GM18870 (cell line): ENCODE results near the gene PRUNE2.
A peak's percentile ranks its signal among the peaks of the same experiment; 100 is the strongest.
"Not testable (repeated sequence)": the region's sequence is repeated elsewhere in the genome, so short reads cannot be mapped to it uniquely, and the experiment has no call there.

Source experiments
- ATAC-seq: cut with Tn5 transposase; IDR thresholded peaks from one replicate; pipeline ENCODE4 v1.9.1; 2021; ENCODE audit warnings: moderate library complexity; ENCODE audit not compliant: unreplicated experiment

PRUNE2 gene

GRCh38 chr9:76608575-76609273, 297.2 kb downstream of the PRUNE2 start:
- no peak for ATAC-seq

GRCh38 chr9:76607730-76608436, 298.0 kb downstream of the PRUNE2 start:
- no peak for ATAC-seq

GRCh38 chr9:76605321-76605900, 300.5 kb downstream of the PRUNE2 start:
- peak; percentile 89 for ATAC-seq

GRCh38 chr9:76603931-76604570, 301.9 kb downstream of the PRUNE2 start:
- ATAC-seq = no peak

- no peak for ATAC-seq
Observed at GRCh38 chr9:76603448-76603895, 302.4 kb downstream of the PRUNE2 start.

- no peak for ATAC-seq
Observed at GRCh38 chr9:76602199-76602598, 303.7 kb downstream of the PRUNE2 start.

GRCh38 chr9:76600007-76600615, 305.8 kb downstream of the PRUNE2 start:
- ATAC-seq = no peak

- no peak for ATAC-seq
Observed at GRCh38 chr9:76598981-76599380, 306.9 kb downstream of the PRUNE2 start.

- no peak for ATAC-seq
Observed at GRCh38 chr9:76595645-76596044, 310.3 kb downstream of the PRUNE2 start.

GRCh38 chr9:76594764-76595424, 311.0 kb downstream of the PRUNE2 start:
- ATAC-seq = no peak

GRCh38 chr9:76593961-76594735, 311.8 kb downstream of the PRUNE2 start:
- ATAC-seq = not testable (repeated sequence)

GRCh38 chr9:76592974-76593347, 313.0 kb downstream of the PRUNE2 start:
- no peak for ATAC-seq

GRCh38 chr9:76592091-76592973, 313.6 kb downstream of the PRUNE2 start:
- ATAC-seq = no peak

GRCh38 chr9:76591256-76591950, 314.5 kb downstream of the PRUNE2 start:
- no peak for ATAC-seq

- no peak for ATAC-seq
Observed at GRCh38 chr9:76588316-76588715, 317.6 kb downstream of the PRUNE2 start.

- no peak for ATAC-seq
Observed at GRCh38 chr9:76586390-76587314, 319.3 kb downstream of the PRUNE2 start.
